HG03354 (cell line): ENCODE data around the gene FAM120A.

ENCODE experiments used
- ATAC-seq: cut with Tn5 transposase; IDR thresholded peaks from one replicate; pipeline ENCODE4 v1.9.1; 2021; ENCODE audit warnings: mild to moderate bottlenecking; ENCODE audit not compliant: unreplicated experiment, poor library complexity, severe bottlenecking

The FAM120A gene

GRCh38 chr9:93467462-93467861 lies 16.0 kb downstream of the FAM120A start:
- ATAC-seq, result no peak

DNA sequence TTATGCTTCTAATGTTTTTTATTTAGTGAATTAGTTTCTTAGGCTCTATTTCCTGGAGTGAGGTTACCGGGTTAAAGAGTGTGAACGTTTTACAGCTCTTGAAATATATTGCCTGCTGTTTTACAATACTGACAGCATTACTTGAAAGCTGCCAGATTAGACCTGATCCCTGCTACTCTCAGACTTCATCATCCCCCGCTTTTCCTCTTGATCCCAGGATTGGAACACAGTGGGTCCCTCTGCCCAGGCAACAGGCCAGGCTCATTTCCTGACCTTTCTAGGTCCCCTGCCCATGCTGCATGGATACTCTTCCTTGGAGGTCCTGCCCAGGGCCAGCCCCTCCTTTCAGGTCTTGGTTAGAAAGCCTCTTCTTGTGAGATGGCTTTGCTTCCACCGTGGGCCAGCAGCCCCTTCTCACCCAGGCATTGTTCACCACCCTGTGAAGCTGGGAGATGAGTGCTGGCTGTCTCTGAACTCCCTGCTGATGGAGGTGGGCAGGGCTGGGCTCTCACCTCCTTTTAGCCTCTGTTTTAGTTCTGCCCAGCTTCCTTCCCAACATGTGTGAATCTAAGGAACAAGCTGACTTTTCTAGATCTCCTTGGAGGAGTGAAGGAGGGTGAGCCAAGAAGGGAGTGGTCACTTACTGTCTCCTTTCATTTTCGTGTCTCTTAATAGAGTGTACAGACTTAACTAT lies 17.4 kb downstream of the FAM120A start:
- ATAC-seq, result no peak

GRCh38 chr9:93470391-93470790 lies 18.9 kb downstream of the FAM120A start:
- no peak for ATAC-seq

DNA sequence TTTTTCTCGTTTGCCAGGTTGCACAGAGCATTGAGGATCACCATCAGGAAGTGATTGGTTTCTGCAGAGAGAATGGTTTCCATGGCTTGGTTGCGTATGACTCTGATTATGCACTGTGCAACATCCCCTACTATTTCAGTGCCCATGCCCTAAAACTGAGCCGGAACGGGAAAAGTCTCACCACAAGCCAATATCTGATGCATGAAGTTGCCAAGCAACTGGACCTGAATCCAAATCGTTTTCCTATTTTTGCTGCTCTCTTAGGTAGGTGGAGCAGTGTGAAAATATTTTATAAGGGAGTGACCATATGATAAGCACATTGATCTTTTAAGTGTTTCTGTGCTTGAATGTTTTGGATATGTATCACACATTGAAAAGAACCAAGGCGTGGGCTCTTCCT lies 19.6 kb downstream of the FAM120A start:
- no peak for ATAC-seq

- no peak for ATAC-seq
Observed at GRCh38 chr9:93473411-93473810, 21.9 kb downstream of the FAM120A start.

GRCh38 chr9:93475108-93475507 lies 23.6 kb downstream of the FAM120A start:
- no peak for ATAC-seq

DNA sequence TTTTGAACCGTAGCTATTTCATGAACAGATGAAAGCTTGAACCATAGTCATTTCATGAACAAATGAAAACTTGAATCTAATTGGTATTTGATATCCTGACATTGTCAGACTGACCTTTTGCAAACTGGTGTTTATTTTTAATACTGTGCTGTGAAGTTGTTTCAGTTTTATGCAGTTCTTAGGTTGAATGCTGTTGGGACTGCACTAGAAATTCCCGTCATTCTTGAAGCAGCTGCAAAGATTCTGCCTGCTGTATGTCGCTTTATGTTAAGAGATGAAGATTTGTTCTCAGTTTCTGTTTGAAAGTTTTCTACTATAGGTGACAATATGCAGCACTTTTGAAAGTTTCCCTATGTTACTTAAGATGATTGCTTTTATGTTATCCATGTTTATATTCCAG lies 24.4 kb downstream of the FAM120A start:
- ATAC-seq, result no peak

GRCh38 chr9:93476924-93477323 lies 25.4 kb downstream of the FAM120A start:
- no peak for ATAC-seq

DNA sequence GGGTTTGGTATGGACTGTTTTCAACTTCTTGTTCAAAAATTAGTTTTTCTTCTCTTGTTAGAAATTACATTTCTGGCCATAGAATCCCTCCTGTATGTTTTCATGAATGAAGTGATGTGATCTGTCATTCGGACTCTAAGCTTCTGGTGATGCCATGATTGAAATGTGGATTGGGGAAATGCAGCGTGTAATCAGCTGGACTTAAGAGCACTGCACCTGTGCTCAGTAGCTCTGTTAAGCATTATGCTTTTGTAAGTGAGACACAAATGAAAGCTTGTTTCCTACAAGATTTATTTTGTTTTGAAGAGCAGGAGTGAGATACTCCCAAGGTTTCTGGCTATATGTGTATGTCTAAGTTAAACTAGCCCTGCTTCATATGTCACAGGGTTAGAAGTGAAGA lies 25.9 kb downstream of the FAM120A start:
- no peak for ATAC-seq

DNA sequence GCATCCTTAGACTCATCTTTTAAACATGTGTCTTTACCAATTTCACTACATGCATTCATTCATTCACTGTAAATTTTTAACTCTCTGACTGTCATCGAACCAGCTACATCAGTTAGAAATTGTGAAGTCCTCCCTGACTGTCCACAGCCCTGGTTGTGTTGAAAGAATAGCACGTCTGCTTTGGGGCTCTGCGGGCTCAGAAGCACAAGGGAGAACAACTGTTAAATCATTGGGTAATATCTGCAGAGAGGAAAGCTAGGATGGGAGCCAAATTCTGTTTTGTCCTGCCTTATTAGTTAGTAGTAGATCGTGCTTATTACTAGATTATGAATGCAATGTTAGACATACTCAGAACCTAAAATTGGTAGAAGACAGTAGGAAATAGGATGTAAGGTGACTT lies 28.2 kb downstream of the FAM120A start:
- no peak for ATAC-seq

DNA sequence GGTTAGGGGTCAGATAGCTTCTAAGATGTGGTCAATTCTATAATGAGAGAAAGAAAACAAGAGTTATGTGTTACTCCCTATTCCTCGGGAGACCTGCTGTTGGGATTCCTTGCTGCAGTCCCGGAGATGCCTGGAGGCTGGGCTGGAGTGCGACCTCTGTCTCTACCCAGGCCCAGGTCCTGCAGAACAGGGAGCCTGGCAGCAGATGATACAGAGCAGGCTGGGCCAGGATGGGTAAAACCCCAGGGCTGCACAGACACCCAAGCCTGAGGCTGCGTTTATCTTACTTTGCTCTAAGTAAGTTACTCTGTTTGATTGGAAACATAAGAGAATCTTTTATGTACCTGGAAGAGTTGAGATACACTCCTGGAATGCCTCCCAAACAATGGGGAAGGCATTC lies 28.8 kb downstream of the FAM120A start:
- ATAC-seq, result no peak

- no peak for ATAC-seq
Observed at GRCh38 chr9:93480728-93481324, 29.3 kb downstream of the FAM120A start.

DNA sequence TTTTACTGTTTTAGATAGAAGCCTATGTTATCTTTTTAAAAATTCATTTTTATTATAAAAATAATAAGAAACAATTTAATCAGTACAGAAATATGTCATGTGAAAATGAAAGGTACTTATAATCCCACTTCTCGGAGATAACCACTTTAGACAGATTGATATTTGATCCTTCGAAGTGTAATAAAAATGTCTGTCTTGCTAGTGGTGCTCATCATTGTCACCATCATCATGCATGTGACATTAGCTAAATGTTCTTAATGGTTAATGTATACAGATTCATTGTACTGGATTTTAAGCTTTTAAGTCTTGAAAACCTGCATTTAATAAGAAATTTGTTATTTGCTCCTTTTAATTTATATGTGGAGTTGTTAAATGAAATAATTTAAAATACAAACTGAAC lies 32.0 kb downstream of the FAM120A start:
- no peak for ATAC-seq

DNA sequence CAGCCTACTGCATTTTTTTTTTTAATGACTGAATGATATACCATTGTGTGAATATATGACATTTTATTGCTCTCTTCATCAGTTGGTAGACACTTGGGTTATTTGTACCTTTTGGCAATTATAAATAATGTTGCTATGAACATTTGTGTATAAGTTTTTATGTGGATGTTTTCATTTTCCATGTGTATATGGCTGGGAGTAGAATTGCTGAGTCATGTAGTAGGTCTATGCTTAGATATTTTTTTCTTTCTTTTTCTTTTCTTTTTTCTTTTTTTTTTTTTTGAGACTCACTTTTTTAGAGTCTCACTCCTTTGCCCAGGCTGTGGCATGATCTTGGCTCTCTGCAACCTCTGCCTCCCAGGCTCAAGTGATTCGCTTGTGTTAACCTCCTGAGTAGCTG lies 34.8 kb downstream of the FAM120A start:
- ATAC-seq, result no peak

DNA sequence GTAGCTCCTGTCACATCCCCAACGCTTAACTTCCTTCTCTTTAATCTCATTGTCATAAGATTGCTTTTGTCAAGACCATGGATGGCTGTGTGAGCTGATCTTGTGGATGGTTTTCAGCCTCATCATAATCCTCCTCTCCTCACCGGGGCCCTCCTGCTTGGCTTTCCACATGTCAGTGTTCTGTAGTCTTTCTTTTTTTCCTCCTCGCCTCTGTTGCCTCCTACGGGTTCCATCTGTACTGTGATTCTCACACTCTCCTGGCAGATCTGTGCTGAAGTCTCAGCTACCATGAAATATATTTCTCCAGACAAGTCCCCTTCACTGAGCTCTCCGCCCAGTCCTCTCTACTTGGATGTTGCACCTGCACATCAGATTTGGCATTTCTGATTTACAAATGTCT lies 36.8 kb downstream of the FAM120A start:
- no peak for ATAC-seq

DNA sequence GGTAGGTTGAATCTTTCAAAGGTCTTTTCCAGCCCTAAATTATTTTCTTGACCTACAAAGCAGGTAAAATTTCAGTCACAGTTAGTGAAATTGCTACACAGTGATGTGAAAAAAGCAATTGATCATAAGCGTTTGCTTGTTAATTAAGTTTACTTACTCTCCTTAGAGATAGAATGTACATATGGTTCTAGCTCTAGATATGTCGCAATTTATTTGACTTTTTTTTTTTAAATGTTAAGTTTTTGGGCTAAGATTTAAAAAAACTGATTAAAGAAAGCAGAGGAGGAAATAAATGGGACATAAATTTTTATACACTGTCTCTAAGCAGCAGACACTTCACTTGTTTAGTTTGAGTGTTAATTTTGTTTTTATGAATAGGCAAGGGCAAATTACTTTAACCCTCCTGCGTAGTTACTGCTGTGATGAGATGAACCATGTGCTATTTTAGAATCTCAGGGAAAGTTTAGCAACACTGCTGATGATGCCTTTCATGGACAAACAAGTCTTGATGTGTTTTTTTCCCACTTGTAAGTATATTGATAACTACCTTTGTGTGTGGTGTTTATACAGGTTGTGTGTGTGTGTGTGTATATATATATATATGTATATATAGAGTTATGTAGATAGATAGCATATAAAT lies 40.2 kb downstream of the FAM120A start:
- no peak for ATAC-seq

GRCh38 chr9:93492327-93492726 lies 40.8 kb downstream of the FAM120A start:
- no peak for ATAC-seq

GRCh38 chr9:93493949-93494348 lies 42.5 kb downstream of the FAM120A start:
- ATAC-seq, result no peak

DNA sequence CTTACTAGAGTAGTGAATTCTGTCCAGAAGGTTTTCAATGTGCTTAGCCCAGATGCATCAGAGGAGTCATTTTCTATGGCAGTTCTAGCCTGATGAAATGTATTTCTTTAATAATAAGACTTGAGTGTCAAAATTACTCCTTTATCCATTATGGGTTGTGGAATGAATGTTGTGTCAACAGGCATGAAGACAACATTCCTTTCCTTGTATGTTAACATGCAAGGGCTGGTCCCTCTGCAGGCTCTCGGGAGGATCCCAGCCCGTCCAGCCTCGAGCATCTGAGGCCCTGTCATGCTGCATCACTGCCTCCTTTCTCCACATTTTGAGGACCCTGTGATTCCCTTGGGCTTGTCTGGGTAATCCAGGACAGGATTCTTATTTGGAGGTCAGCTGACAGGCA lies 44.8 kb downstream of the FAM120A start:
- no peak for ATAC-seq

- no peak for ATAC-seq
Observed at GRCh38 chr9:93500571-93501298, 49.2 kb downstream of the FAM120A start.

GRCh38 chr9:93501406-93501805 lies 49.9 kb downstream of the FAM120A start:
- no peak for ATAC-seq
